SK-N-SH treated with all-trans-retinoic acid at 6 μM for 48 hours (cell line): ENCODE measurements around the gene USP13.

ENCODE experiments used
- ATAC-seq: fragments of 200-7000 bp; cut with Tn5 transposase; 3 replicates; pipeline ENCODE4 v1.9.1; 2020; ENCODE audit warnings: mild to moderate bottlenecking, moderate library complexity
- ARNTL ChIP-seq: fragments of 450-650 bp; formaldehyde crosslinking; IDR thresholded peaks from 2 replicates; pipeline ENCODE4 v1.5.0; 2020; ENCODE audit warnings: low read depth, mild to moderate bottlenecking, moderate library complexity, borderline replicate concordance
- BACH2 ChIP-seq: fragments of 250-450 bp; sonication (Bioruptor Pico); IDR thresholded peaks from 2 replicates; pipeline ENCODE4 v1.9.0; 2021; ENCODE audit warnings: mild to moderate bottlenecking, borderline replicate concordance
- CREB5 ChIP-seq: fragments of 250-450 bp; sonication (Bioruptor Pico); IDR thresholded peaks from 2 replicates; pipeline ENCODE4 v1.5.1; 2020; ENCODE audit warnings: low read depth, mild to moderate bottlenecking, moderate library complexity
- CSDC2 ChIP-seq: fragments of 250-450 bp; sonication (Bioruptor Pico); IDR thresholded peaks from 2 replicates; pipeline ENCODE4 v1.5.0; 2020; ENCODE audit warnings: mild to moderate bottlenecking, moderate library complexity
- ESRRG ChIP-seq: fragments of 250-450 bp; sonication (Bioruptor Pico); IDR thresholded peaks from 2 replicates; pipeline ENCODE4 v1.6.1; 2021; ENCODE audit warnings: mild to moderate bottlenecking
- GLIS3 ChIP-seq: fragments of 250-450 bp; sonication (Bioruptor Pico); IDR thresholded peaks from 2 replicates; pipeline ENCODE4 v1.5.0; 2020; ENCODE audit warnings: mild to moderate bottlenecking, moderate library complexity
- ISL1 ChIP-seq: fragments of 250-450 bp; sonication (Bioruptor Pico); IDR thresholded peaks from 2 replicates; pipeline ENCODE4 v2.1.2; 2022; ENCODE audit warnings: mild to moderate bottlenecking, moderate library complexity
- OSR1 ChIP-seq: fragments of 250-450 bp; sonication (Bioruptor Pico); IDR thresholded peaks from 2 replicates; pipeline ENCODE4 v1.8.0; 2022; ENCODE audit warnings: moderate library complexity, mild to moderate bottlenecking, inconsistent platforms
- RARB ChIP-seq: fragments of 250-450 bp; sonication (Bioruptor Pico); IDR thresholded peaks from 2 replicates; pipeline ENCODE4 v1.8.0; 2021; ENCODE audit warnings: mild to moderate bottlenecking, moderate library complexity
- TCF4 ChIP-seq: fragments of 250-450 bp; sonication (Bioruptor Pico); IDR thresholded peaks from 2 replicates; pipeline ENCODE4 v1.8.0; 2021; ENCODE audit warnings: mild to moderate bottlenecking, moderate library complexity, borderline replicate concordance
- TOX ChIP-seq: fragments of 250-450 bp; sonication (Bioruptor Pico); IDR thresholded peaks from 2 replicates; pipeline ENCODE4 v1.8.0; 2021; ENCODE audit warnings: mild to moderate bottlenecking, moderate library complexity, borderline replicate concordance
- TSHZ2 ChIP-seq: fragments of 250-450 bp; sonication (Bioruptor Pico); IDR thresholded peaks from 2 replicates; pipeline ENCODE4 v1.5.0; 2020; ENCODE audit warnings: mild to moderate bottlenecking, moderate library complexity
- ZC3H10 ChIP-seq: fragments of 250-450 bp; sonication (Bioruptor Pico); IDR thresholded peaks from 2 replicates; pipeline ENCODE4 v1.5.1; 2021; ENCODE audit warnings: mild to moderate bottlenecking, moderate library complexity
- ZFP3 ChIP-seq: fragments of 250-450 bp; sonication (Bioruptor Pico); IDR thresholded peaks from 2 replicates; pipeline ENCODE4 v1.5.0; 2020; ENCODE audit warnings: mild to moderate bottlenecking, moderate library complexity
- ZNF565 ChIP-seq: fragments of 450-650 bp; formaldehyde crosslinking; conservative IDR thresholded peaks from 2 replicates; pipeline ENCODE4 v1.5.0; 2020; ENCODE audit warnings: low read depth, mild to moderate bottlenecking, moderate library complexity
- ZNF70 ChIP-seq: fragments of 450-650 bp; formaldehyde crosslinking; IDR thresholded peaks from 2 replicates; pipeline ENCODE4 v1.5.0; 2020; ENCODE audit warnings: mild to moderate bottlenecking, moderate library complexity
- ZNF8 ChIP-seq: fragments of 450-650 bp; formaldehyde crosslinking; IDR thresholded peaks from 2 replicates; pipeline ENCODE4 v1.5.0; 2020; ENCODE audit warnings: mild to moderate bottlenecking, moderate library complexity
- TF ChIP-seq, protein P1 (sequence below): fragments of 250-450 bp; sonication (Bioruptor Pico); IDR thresholded peaks from 2 replicates; pipeline ENCODE4 v1.8.0; 2021; ENCODE audit warnings: low read depth, mild to moderate bottlenecking, moderate library complexity, borderline replicate concordance
- TF ChIP-seq, protein P2 (sequence below): fragments of 250-450 bp; sonication (Bioruptor Pico); IDR thresholded peaks from 2 replicates; pipeline ENCODE4 v1.5.1; 2021; ENCODE audit warnings: mild to moderate bottlenecking, moderate library complexity

The USP13 gene

GRCh38 chr3:179715582-179715981, 62.7 kb downstream of the USP13 start (continued):
- TF ChIP-seq TSHZ2 (CRISPR knock-in tag), result no peak
- TF ChIP-seq ISL1 (CRISPR knock-in tag), result no peak
- no peak for TF ChIP-seq RARB (CRISPR knock-in tag)

GRCh38 chr3:179716226-179716625, 63.4 kb downstream of the USP13 start:
- peak; percentile 9; the same call in 2 of the 3 replicates for ATAC-seq
- TF ChIP-seq TCF4 (no peak), ARNTL (CRISPR knock-in tag) (no peak), TOX (CRISPR knock-in tag) (no peak), ZNF8 (CRISPR knock-in tag) (no peak), ZNF70 (CRISPR knock-in tag) (no peak)

DNA sequence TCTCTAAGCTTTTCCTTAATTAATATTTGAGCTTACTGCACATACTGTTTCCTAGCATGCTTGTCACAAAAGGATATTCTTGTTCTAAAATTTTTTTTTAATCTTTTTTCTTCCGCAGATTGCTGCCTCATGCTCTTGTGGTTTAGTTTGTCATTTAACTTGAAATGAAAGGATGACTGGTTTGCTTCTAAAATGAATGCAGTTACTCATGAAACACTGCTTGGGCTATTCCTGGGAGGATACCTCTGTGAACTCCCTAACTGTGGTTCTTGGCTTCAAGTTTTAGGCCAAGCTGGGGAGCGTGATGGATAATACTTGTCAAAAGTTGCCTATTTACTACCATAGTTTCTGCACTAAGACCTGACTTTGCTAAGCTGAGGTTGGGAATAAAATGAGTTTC, 64.0 kb downstream of the USP13 start:
- TF ChIP-seq ESRRG (CRISPR knock-in tag) (no peak), BACH2 (CRISPR knock-in tag) (no peak), ISL1 (CRISPR knock-in tag) (no peak), OSR1 (CRISPR knock-in tag) (no peak), GLIS3 (CRISPR knock-in tag) (no peak), ARNTL (CRISPR knock-in tag) (no peak), ZFP3 (CRISPR knock-in tag) (no peak), RARB (CRISPR knock-in tag) (no peak), TCF4 (no peak), ZC3H10 (CRISPR knock-in tag) (no peak), TOX (CRISPR knock-in tag) (no peak; the same call in 1 of the 2 replicates), ZNF565 (no peak), ZNF8 (CRISPR knock-in tag) (no peak)
- TF ChIP-seq, protein P1, sequence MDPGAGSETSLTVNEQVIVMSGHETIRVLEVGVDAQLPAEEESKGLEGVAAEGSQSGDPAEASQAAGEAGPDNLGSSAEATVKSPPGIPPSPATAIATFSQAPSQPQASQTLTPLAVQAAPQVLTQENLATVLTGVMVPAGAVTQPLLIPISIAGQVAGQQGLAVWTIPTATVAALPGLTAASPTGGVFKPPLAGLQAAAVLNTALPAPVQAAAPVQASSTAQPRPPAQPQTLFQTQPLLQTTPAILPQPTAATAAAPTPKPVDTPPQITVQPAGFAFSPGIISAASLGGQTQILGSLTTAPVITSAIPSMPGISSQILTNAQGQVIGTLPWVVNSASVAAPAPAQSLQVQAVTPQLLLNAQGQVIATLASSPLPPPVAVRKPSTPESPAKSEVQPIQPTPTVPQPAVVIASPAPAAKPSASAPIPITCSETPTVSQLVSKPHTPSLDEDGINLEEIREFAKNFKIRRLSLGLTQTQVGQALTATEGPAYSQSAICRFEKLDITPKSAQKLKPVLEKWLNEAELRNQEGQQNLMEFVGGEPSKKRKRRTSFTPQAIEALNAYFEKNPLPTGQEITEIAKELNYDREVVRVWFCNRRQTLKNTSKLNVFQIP (CRISPR knock-in tag), result no peak
- TF ChIP-seq, protein P2, sequence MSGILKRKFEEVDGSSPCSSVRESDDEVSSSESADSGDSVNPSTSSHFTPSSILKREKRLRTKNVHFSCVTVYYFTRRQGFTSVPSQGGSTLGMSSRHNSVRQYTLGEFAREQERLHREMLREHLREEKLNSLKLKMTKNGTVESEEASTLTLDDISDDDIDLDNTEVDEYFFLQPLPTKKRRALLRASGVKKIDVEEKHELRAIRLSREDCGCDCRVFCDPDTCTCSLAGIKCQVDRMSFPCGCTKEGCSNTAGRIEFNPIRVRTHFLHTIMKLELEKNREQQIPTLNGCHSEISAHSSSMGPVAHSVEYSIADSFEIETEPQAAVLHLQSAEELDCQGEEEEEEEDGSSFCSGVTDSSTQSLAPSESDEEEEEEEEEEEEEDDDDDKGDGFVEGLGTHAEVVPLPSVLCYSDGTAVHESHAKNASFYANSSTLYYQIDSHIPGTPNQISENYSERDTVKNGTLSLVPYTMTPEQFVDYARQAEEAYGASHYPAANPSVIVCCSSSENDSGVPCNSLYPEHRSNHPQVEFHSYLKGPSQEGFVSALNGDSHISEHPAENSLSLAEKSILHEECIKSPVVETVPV, result no peak
- peak; percentile 83 for ATAC-seq

DNA sequence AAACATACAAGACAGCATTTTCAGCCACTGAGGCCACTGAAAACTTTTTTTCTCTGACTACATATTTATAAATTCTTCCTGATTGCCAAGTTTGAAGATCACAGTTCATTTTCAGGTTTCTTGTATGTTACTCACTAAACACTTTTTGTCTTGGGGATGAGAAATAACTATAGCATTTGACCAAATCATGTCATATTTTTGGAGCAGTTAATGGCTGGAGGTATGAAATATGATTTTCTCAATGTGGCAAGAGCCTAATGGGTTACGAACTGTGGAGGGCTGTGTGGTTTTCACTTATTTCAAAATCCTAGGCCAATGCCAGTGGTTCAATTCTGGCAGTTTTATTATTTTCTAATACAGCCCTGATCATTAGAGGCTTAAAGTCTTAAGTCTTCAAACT, 64.4 kb downstream of the USP13 start:
- TF ChIP-seq GLIS3 (CRISPR knock-in tag) (no peak), CSDC2 (CRISPR knock-in tag) (no peak), CREB5 (no peak)
- TF ChIP-seq, all 23 proteins: peak for 0
- ATAC-seq, result peak; percentile 32

DNA sequence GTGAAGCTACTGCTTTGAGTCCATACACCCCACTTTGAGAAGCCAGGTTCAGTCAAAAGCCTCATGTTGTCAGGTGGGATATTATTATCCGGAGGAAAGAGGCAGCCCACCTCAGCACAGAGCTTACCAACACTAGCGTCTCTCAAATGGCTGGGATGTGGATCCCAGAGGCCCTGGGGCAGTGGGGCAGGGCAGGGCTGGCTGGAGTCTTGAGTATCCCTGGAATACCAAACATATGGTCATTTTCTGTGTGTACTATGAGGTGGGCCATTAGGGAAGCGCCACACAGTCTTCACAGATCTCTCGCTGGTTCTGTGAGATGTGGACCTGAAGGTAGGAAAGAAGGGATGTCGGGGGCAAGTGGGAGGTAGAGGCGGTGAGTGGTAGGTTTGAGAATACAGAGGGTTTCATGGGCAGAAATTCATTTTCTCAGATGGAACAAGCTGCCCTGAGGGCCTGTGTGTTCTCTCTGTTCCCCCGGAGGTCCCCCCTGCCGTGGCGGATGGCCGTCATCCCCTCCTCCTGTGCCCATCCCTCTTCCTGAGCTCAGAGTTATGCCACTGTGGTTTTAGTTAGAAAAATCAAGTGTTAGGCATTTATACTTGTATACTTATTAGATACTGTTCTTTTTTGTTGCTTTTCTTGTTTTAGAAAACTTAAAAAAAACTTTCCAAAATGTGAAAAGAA, 66.4 kb downstream of the USP13 start:
- no peak for ATAC-seq
- TF ChIP-seq ISL1 (CRISPR knock-in tag), result no peak
- no peak for TF ChIP-seq OSR1 (CRISPR knock-in tag)
- TF ChIP-seq, protein P2, result no peak
- no peak for TF ChIP-seq RARB (CRISPR knock-in tag)
- TF ChIP-seq TSHZ2 (CRISPR knock-in tag), result no peak
- no peak for TF ChIP-seq ESRRG (CRISPR knock-in tag)
- TF ChIP-seq, protein P1 (CRISPR knock-in tag), result no peak
- TF ChIP-seq ZNF565, result no peak
- no peak for TF ChIP-seq BACH2 (CRISPR knock-in tag)
- no peak for TF ChIP-seq ARNTL (CRISPR knock-in tag)
- TF ChIP-seq ZNF70 (CRISPR knock-in tag), result no peak
